ENCODE data around the gene TMPRSS11F.

The TMPRSS11F gene

DNA sequence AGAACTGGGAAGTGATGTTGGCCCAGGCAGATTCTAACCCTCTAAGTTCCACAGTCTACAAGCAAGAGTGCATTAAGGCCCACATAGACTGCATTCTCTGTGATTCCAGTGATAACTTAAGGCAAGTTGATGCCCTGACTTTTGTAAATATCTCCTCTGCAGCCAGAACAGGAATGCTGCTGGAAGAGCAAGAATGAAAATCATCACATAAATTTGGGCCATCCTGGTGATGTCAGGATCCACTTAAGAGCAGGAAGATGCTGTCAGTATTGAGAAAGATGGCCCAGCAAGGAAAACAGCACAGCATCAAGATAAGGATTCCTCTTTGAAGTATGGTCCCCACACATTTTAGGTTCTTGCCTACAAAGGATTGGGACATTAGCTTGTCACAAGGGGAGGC lies 52.4 kb downstream of the TMPRSS11F start:
- DNase-seq, result no peak

DNA sequence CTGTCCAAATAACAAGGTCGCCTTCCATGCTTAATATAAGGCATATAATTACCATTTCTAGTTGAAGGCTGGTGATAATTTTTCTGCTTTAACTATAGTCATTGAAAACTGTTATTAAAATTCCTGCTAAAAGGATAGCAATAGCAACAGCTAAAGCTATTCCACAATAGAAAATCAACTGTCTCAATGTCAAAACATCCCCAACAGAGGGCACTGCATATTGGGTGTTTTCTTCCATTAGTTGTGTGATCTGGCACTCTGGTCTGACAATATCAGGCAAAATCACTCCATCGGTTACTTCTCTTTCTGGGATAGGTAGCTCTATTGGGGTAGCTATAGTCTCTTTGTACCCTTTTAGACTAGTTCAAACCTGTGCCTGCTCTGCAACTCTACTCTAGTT lies 53.5 kb downstream of the TMPRSS11F start:
- DNase-seq, result no peak

DNA sequence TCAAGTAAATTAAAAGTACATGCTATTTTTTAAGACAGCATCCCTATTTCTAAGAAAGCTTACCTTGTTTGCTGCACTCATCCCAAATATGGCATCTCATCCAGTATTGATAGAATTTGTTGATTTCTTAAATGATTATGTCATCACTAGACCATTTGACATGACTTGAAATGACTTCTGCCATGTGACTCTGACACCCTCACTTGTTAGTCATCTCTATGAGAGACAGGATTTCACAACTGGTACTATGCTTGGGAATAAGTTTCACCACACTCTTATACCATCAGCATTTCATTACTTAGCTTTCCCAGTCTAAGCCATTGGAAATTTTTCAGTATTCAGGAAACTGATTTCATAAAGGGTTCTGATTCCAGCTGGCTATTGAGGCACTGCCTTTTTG lies 55.3 kb downstream of the TMPRSS11F start:
- no peak for DNase-seq

DNA sequence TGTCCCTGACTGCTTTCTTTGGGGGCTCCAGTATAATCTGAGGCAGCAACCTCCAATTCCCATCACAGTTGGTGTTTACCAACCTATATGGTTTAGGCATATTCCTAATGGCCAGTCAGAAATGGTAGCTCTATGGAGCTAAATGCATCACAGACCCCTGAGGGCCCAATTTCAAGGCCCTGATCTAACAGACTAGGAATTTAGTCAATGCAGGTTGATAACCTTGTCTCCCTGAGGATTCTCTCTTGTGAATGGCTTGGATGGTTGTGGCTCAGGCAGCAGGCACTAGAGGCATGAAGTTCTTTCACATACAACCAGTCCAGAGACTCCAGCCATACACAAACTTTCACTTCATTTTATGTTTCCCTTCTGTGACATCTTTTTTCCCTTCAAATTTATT lies 59.4 kb downstream of the TMPRSS11F start:
- DNase-seq, result no peak

DNA sequence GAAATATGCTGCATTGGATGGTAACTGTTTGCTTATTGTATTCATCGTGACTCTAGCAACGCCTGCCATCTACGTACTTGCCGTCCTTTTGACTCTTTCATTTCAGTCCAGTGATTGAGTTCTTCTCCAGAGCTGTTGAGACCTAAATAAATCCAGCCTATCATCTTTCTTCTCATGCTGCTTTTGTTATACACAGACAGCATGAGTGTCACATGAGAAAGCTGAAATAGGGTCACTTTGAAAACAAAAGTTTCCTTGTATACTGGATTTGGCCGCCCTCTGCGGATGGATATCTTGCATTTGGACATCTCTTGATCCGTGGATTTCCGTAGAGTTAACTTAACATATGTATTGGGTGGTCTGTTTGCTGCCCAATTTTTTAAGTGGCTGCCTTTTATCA lies 67.2 kb downstream of the TMPRSS11F start:
- no peak for DNase-seq

DNA sequence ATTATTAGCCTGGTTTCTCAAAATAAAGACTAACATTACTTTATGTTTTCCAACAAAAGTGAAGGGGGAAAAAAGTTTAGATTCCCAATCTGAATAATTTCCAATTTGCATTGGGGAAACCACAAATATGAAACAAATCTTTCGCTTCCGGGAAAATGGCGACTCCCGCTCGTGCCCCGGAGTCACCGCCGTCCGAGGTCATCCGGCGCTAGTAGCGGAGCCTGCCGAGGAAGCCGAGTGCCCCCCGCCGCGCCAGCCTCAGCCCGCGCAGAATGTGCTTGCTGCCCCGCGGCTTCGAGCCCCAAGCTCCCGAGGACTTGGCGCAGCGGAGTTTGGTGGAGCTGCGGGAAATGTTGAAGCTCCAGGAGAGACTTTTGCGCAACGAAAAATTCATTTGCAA lies 91.4 kb downstream of the TMPRSS11F start:
- DNase-seq, result no peak

DNA sequence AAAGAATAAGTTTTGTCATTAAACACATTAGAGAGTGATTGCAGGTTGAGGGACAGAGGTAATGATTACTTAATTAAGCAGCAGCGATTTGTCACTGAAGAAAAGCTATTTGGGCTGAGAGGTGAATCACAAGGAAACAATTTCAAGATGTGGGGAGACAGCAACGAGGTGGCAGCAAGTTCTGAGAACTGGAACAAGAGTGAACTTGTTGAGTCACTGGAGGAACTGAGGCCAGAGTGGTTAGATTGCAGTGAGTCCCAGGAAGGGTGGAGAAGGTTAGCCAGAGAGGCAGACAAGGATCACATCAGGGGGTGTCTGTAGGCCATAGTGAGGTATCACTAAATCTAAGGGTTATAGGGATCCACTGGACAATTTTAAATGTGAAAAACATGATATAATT lies 108.5 kb downstream of the TMPRSS11F start:
- no peak for DNase-seq

DNA sequence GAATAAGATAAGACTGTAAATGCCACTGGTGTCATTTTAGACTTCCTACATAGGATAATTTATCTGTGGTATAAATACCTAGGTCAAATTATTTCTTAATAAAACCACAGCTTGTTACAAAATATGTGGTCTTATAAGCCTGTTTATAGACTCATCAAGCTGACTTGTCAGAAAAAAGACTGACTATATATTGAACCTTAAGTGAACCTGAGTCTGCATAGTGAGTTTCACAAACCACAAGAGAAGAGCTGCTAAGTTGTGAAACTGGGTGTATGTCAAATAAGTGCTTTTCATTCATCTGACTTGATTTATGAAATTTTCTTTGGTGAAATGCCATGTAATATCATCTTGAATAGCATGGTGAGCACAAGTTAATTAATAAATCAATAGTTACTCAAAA lies 118.0 kb downstream of the TMPRSS11F start:
- no peak for DNase-seq

All from NCI-H187 (cell line).